Measurements from ENCODE around the gene ZMIZ2. TPM values are rescaled to one million over a fixed set of nuclear protein-coding genes. Genes with fewer than 3 reads are reported as not detected.

Gene ZMIZ2
- total and polyA plus RNA-seq, 2 experiments from 2014 or later = 15.5 to 46.1 TPM

DNA sequence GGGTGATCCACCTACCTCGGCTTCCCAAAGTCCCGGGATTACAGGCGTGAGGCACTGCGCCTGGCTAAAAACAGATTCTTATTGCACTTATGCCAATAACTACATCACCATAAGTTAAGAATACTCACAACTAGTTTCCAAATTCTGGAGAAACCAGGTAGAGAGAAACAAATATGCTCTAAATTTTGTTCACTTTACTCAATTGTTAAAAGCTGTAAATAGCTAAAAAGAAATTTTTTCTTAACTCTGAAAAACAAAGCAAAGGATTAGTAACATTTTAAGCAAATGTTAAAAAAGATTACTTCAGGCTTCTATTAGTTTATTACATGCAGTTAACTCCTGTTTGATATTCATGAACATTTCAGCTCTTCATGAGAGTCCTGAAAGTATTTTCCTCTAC, 28.3 kb upstream of the ZMIZ2 start (continued):
- TF ChIP-seq, protein P1, sequence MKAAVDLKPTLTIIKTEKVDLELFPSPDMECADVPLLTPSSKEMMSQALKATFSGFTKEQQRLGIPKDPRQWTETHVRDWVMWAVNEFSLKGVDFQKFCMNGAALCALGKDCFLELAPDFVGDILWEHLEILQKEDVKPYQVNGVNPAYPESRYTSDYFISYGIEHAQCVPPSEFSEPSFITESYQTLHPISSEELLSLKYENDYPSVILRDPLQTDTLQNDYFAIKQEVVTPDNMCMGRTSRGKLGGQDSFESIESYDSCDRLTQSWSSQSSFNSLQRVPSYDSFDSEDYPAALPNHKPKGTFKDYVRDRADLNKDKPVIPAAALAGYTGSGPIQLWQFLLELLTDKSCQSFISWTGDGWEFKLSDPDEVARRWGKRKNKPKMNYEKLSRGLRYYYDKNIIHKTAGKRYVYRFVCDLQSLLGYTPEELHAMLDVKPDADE (IDR thresholded peaks at IDR 0.05) = no peak
- TF ChIP-seq POLR2AphosphoS5 (IDR thresholded peaks at IDR 0.05; ENCODE audit: low read depth) (no peak), ZNF114 (CRISPR knock-in tag; IDR thresholded peaks at IDR 0.05) (no peak), NANOG (IDR thresholded peaks at IDR 0.05; ENCODE audit: borderline replicate concordance) (no peak), JUNB (IDR thresholded peaks at IDR 0.05; ENCODE audit: unreplicated experiment) (no peak), STAT1 (IDR thresholded peaks at IDR 0.05; ENCODE audit: unreplicated experiment) (no peak)
- TF ChIP-seq, protein P2, sequence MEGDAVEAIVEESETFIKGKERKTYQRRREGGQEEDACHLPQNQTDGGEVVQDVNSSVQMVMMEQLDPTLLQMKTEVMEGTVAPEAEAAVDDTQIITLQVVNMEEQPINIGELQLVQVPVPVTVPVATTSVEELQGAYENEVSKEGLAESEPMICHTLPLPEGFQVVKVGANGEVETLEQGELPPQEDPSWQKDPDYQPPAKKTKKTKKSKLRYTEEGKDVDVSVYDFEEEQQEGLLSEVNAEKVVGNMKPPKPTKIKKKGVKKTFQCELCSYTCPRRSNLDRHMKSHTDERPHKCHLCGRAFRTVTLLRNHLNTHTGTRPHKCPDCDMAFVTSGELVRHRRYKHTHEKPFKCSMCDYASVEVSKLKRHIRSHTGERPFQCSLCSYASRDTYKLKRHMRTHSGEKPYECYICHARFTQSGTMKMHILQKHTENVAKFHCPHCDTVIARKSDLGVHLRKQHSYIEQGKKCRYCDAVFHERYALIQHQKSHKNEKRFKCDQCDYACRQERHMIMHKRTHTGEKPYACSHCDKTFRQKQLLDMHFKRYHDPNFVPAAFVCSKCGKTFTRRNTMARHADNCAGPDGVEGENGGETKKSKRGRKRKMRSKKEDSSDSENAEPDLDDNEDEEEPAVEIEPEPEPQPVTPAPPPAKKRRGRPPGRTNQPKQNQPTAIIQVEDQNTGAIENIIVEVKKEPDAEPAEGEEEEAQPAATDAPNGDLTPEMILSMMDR (conservative IDR thresholded peaks at IDR 0.05; ENCODE audit: low read depth in 2 of 2) = no peak

DNA sequence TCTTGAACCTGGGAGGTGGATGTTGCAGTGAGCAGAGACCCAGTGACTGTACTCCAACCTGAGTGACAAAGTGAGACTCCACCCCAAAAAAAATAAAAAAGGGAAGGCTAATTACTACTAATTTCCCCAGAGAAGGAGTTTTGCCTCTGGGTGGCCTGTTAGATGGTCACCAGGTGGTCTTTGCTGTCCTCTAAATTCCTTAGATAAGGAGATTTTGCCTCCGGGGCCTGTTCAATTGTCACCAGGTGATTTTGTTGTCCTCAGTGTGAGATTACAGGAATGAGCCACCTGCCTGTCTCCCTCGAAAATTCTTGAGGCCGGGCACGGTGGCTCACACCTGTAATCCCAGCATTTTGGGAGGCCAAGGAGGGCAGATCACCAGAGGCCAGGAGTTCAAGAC, 24.4 kb upstream of the ZMIZ2 start:
- no peak overlapping the region for H3K27ac ChIP-seq (ENCODE audit: low read depth)
- Mint-ChIP-seq H3K9me3 (peaks cover 19% of the 10 kb centered on the region; the same call in 2 of the 3 replicates), H3K36me3 (ENCODE audit: low read depth) (peaks cover 2% of the 10 kb centered on the region; the same call in 2 of the 3 replicates), H3K4me1 (no peaks in the 10 kb centered on the region), H3K4me3 (no peak overlapping the region), H3K27me3 (ENCODE audit: insufficient read depth, low read depth, poor library complexity) (peaks cover 3% of the 10 kb centered on the region), H3K27ac (no peak overlapping the region)
- no peak for DNase-seq (ENCODE audit: low spot score)
- H3K4me2 ChIP-seq = no peak overlapping the region
- ATAC-seq = no peak
- H3F3A ChIP-seq (replicated peaks; ENCODE audit: low read depth) = no peaks in the 10 kb centered on the region
- no peak overlapping the region for H3K4me3 ChIP-seq
- H3K79me2 ChIP-seq (replicated peaks; ENCODE audit: insufficient read depth) = no peaks in the 10 kb centered on the region
- H4K20me1 ChIP-seq (replicated peaks; ENCODE audit: insufficient read depth) = no peaks in the 10 kb centered on the region
- H2AFZ ChIP-seq = no peak overlapping the region
- H3K4me1 ChIP-seq (ENCODE audit: insufficient read depth) = no peaks in the 10 kb centered on the region
- H3K9me2 ChIP-seq (ENCODE audit: insufficient read depth) = no peaks in the 10 kb centered on the region
- H3K27me3 ChIP-seq (ENCODE audit: insufficient read depth) = no peaks in the 10 kb centered on the region
- no peaks in the 10 kb centered on the region for H3K36me3 ChIP-seq (ENCODE audit: insufficient read depth)
- TF ChIP-seq EZH2 (IDR thresholded peaks at IDR 0.05; ENCODE audit: low read depth, unreplicated experiment) (no peak), JUNB (IDR thresholded peaks at IDR 0.05; ENCODE audit: unreplicated experiment) (no peak), EZH2phosphoT487 (IDR thresholded peaks at IDR 0.05; ENCODE audit: unreplicated experiment) (no peak), NANOG (IDR thresholded peaks at IDR 0.05; ENCODE audit: borderline replicate concordance) (no peak), ZNF331 (CRISPR knock-in tag; IDR thresholded peaks at IDR 0.05; ENCODE audit: low read depth) (no peak), POLR2AphosphoS5 (IDR thresholded peaks at IDR 0.05; ENCODE audit: low read depth) (no peak), CREB1 (CRISPR knock-in tag; IDR thresholded peaks at IDR 0.05; ENCODE audit: low read depth) (no peak)
- TF ChIP-seq, protein P2 (conservative IDR thresholded peaks at IDR 0.05; ENCODE audit: low read depth in 2 of 2) = no peak
- TF ChIP-seq, protein P3, sequence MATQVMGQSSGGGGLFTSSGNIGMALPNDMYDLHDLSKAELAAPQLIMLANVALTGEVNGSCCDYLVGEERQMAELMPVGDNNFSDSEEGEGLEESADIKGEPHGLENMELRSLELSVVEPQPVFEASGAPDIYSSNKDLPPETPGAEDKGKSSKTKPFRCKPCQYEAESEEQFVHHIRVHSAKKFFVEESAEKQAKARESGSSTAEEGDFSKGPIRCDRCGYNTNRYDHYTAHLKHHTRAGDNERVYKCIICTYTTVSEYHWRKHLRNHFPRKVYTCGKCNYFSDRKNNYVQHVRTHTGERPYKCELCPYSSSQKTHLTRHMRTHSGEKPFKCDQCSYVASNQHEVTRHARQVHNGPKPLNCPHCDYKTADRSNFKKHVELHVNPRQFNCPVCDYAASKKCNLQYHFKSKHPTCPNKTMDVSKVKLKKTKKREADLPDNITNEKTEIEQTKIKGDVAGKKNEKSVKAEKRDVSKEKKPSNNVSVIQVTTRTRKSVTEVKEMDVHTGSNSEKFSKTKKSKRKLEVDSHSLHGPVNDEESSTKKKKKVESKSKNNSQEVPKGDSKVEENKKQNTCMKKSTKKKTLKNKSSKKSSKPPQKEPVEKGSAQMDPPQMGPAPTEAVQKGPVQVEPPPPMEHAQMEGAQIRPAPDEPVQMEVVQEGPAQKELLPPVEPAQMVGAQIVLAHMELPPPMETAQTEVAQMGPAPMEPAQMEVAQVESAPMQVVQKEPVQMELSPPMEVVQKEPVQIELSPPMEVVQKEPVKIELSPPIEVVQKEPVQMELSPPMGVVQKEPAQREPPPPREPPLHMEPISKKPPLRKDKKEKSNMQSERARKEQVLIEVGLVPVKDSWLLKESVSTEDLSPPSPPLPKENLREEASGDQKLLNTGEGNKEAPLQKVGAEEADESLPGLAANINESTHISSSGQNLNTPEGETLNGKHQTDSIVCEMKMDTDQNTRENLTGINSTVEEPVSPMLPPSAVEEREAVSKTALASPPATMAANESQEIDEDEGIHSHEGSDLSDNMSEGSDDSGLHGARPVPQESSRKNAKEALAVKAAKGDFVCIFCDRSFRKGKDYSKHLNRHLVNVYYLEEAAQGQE (IDR thresholded peaks at IDR 0.05; ENCODE audit: unreplicated experiment) = no peak

Data from GM23338 (cell line).